HG03159 (cell line): ENCODE results near the gene LMAN1L.

Source experiments
- ATAC-seq: cut with Tn5 transposase; IDR thresholded peaks from one replicate; pipeline ENCODE4 v1.9.1; 2021; ENCODE audit warnings: mild to moderate bottlenecking, moderate library complexity; ENCODE audit not compliant: unreplicated experiment

Gene LMAN1L

DNA sequence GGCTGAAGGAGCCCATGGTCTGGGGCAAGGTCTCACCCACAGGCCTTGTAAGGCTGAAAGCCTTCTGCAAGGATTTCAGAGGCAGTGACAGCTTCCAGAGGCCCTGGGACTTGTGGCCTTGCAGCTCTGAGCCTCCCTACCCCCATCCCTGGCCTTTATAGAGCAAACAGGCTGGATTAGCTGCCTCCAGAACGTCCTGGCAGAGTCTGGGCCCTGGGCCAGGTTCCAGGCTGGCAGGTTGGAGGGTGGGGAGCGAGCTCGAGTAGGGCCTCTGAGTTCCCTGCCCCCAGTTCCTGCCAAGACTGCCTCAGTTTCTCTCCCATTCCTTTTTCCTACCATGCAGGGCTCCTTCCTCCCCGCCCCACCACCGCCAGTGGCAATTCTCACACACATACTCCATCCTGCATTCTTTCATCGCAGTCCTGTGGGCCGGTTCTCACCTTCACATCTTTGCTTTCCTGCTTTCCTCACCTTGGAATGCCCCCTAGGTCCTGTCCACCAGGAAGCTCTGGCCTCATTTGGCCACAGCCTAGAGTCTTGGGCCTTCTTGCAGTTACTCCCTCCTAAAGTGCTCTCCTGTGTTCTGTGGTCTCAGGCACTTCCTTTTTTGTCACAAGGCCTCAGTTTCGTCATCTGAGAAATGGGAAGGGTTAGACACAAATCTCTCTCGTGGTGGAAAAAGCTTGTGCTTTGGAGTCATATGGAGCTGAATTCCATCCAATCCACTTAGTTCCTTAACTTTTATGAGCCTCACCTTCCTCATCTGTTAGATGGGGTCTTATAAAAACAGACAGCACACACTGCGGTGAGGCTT lies 2.7 kb downstream of the LMAN1L start:
- ATAC-seq = no peak

- ATAC-seq = no peak
Measured at GRCh38 chr15:74815961-74816360, 3.3 kb downstream of the LMAN1L start.

- ATAC-seq = no peak
Measured at GRCh38 chr15:74816624-74817369, 4.2 kb downstream of the LMAN1L start.

GRCh38 chr15:74817370-74817737 lies 4.7 kb downstream of the LMAN1L start:
- no peak for ATAC-seq

DNA sequence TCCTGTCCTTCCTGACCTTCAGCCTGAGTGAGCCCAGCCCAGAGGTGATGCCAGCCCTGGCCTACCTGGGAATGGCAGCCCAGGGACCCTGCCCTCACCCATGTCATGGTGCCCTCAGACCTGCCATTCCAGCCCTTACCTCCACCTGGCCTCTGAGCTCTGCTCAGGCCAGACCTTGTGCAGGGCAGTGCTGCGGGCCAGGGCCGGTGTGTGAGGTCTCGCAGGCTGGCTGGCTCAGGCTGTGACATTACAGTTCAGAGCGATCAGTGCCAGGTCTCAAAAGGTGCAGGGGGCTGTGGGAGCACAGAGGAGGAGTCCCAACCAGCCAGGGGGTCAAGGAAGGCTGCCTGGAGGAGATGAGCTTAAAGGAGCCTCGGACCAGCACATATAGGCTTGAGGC lies 7.4 kb downstream of the LMAN1L start:
- no peak for ATAC-seq

DNA sequence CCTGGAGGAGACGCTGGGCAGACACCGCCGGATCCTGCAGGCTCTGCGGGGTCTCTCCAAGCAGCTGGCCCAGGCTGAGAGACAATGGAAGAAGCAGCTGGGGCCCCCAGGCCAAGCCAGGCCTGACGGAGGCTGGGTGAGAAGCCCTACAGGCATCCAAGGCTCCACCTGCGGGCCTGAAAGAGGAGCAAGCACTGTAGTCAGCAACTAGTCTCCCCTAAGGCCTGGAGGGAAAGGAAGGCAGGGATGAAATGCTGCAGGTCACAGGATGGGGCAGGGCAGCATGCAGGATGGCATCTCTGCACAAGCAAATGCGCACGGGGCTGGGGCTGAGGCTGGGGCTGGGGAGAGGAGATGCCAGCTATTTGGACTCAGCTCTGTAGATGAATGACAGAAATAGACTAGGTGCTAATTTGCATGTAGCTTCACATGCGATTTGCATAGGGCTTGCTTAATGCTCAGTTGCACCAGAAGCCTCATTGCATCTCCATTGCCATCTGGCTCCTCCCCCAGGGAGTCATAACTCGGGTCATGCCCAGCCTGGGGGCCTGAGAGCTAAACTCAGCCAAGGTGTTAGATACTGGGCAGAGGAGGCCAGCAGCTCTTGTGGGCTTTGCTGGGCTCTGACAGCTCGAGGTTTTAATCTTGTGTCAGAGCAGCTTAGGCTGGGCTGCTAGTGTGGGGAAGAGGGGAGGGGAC lies 8.6 kb downstream of the LMAN1L start:
- peak; percentile 69 for ATAC-seq

DNA sequence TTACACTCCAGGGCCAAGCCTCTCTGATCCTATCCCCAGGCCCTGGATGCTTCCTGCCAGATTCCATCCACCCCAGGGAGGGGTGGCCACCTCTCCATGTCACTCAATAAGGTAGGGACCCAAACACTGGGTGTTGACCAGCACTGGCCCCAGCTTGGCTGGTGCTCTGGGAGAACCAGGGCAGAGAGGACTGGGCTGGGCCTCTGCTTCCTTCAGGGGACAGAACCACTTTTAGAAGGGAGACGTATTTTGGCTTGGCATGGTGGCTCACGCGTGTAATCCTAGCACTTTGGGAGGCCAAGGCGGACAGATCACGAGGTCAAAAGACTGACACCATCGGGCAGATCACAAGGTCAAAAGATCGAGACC lies 9.1 kb downstream of the LMAN1L start:
- ATAC-seq = no peak

DNA sequence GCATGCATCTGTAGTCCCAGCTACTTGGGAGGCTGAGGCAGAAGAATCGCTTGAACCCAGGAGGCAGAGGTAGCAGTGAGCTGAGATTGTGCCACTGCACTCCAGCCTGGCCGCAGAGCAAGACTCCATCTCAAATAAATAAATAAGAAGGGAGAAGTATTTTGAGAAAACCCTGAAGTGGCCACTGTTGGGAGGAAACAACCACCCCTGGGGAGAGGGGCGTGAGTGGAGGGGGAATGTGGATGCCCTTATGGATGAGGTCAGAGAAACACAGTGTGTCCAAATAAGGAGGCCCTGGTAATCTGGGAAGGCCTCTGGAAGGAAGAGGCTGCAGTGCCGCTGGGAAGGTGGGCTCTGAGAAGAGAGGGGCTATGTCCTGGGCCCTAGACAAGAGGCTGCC lies 9.6 kb downstream of the LMAN1L start:
- no peak for ATAC-seq

GRCh38 chr15:74823324-74823723 lies 10.7 kb downstream of the LMAN1L start:
- no peak for ATAC-seq

GRCh38 chr15:74824976-74825375 lies 12.3 kb downstream of the LMAN1L start:
- ATAC-seq = no peak

- ATAC-seq = no peak
Measured at GRCh38 chr15:74825866-74826265, 13.2 kb downstream of the LMAN1L start.

GRCh38 chr15:74826364-74826819 lies 13.8 kb downstream of the LMAN1L start, which contains the start of gene CPLX3:
Gene CPLX3, plus strand, starts transcription at chr15:74826627. Its CDS starts 77 bp downstream, at chr15:74826704.
- no peak for ATAC-seq

DNA sequence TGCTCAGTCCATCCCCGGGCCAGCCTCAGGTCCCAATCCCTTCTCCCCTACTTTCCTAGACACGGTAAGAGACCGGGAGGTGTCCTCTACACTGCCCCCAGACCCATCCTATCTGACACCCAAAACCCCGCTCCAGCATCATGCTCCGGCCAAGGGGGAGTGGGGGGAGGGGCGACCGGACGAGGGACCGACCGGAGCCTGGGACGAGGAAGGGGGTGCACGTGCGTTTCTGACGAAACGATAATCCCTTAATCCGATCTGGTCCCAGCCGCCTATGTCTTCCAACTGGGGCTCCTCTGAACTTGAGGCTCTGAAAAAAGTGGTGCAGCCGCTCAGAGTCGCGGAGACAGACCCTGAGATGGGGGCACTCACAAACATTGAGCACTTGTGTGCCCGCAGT lies 14.3 kb downstream of the LMAN1L start:
- no peak for ATAC-seq

DNA sequence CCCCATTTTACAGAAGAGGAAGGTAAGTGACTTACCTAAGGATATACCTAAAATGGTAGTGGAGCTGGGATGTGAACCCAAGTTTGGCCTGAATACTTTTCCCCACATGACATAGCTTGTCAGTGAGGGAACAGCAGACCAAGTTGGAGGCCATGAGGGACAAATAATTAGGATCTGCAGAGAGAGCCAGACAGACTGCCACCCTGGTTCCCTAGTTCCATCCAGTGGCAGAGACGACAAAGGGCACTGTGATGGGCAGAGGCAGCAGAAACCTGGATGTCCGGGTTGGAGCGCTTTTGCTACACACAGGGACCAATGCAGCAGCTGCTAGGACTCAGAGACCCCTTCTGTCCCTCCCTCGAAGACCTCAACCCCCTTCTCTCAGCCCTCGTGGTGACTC lies 15.0 kb downstream of the LMAN1L start:
- ATAC-seq = no peak

GRCh38 chr15:74828835-74829234 lies 16.2 kb downstream of the LMAN1L start:
- ATAC-seq = no peak

DNA sequence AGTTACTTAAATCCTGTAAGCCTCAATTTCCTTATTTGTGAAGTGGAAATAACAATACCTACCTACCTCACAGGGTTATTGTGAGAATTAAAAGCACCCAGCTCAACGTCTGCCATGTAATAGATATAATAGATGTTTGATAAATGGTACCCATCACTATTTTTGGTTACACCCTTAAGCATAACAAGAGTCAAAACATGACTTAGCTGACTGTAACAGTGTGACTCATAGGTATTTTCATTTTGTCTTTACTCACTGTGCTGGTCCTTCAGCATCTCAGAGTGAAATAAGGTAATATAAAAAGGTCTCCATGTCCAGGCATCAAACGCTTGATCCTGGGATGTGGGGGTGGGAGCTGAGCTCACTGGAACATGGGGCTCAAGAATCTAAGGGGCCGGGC lies 16.9 kb downstream of the LMAN1L start:
- no peak for ATAC-seq

- no peak for ATAC-seq
Measured at GRCh38 chr15:74829991-74830390, 17.4 kb downstream of the LMAN1L start.

DNA sequence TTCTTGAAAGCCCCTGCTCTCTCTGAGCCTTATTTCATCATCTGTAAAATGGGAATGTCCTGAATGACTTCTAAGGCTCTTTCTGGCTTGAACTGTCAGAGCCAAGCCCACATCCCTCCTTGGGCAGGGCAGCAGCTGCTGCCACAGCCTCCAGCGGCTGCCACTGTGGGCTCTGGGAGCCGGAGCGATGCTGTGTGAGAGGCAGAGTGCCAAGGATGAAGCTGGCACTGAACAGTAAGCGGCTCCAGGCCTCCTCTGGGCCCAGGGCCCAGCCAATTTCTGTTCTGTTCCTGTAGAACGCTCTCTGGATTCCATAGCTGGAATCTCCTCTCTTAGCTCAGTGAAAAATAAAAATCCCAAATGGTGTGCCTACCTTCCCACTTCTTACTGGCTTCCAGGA lies 18.2 kb downstream of the LMAN1L start:
- no peak for ATAC-seq

DNA sequence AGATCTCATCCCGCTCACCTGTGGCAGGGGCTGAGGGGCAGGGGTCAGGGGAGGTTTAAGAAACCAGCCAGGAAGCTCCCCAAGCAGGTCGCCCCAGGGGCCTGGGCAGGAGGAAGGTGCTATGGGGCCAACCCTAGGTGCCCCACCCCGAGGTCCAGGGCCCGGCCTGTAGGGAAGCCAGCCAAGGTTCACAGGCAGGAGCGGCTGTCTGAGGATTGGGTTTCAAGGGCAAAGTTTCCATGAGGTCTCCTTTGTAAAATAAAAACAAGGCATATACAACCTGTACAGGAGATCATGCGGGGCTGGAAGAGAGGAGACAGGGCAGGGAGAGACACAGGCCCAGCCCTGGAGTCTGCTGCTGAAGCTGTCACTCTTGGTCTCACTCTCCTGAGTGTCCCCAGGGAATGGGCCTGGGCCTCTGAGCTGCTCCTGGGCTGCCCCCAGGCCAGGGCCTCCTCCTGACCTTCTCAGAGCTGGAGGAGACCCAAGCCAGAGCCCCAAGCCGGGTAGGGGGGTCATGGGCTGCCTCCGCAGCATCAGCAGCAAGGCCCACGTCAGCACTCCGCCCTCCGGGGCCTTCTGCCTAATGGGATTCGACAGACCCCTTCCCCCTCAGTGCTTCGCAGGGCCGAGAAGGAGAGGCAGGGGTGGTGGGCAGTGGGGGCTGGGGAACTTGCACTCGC lies 19.3 kb downstream of the LMAN1L start:
- ATAC-seq = no peak

DNA sequence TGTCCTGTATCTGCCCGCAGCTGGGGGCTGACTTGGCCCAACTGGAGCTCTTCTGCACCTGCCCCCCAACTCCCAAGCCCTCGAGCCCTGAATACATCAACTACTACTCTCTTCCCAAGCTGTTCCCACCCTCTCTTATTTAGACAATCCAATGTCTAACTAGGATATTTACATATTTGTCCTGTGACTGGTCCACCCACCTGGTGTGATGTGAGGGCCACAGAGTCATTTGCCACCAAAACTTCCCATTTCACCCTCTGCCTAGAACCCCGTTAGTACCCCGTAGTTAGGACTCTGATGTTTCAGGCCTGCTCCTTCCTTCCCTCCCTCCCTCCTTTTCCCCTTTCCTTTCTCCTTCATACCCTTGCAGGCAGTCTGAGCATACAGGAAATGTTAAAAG lies 20.2 kb downstream of the LMAN1L start:
- no peak for ATAC-seq
